IMR-90 (cell line): ENCODE data around the gene LMO2.

ENCODE experiments used
- CEBPB ChIP-seq: IDR thresholded peaks from 2 replicates; pipeline ENCODE4 v1.6.1; 2012; ENCODE audit warnings: low read depth, low read length, improper control_type of control experiment
- CHD1 ChIP-seq: IDR thresholded peaks from 2 replicates; pipeline ENCODE4 v1.6.1; 2012; ENCODE audit warnings: low read depth, low read length, improper control_type of control experiment
- CTCF ChIP-seq: conservative IDR thresholded peaks from 2 replicates; pipeline ENCODE4 v1.5.1; 2012; ENCODE audit warnings: mild to moderate bottlenecking, low read depth, low read length, improper control_type of control experiment
- ELK1 ChIP-seq: fragments of 150-350 bp; IDR thresholded peaks from 2 replicates; pipeline ENCODE4 v1.6.1; 2016; ENCODE audit warnings: low read depth, mild to moderate bottlenecking, low read length, moderate library complexity, borderline replicate concordance
- FOS ChIP-seq: fragments of 150-350 bp; IDR thresholded peaks from 2 replicates; pipeline ENCODE4 v1.6.1; 2016; ENCODE audit warnings: low read depth, low read length
- MXI1 ChIP-seq: IDR thresholded peaks from 2 replicates; pipeline ENCODE4 v1.6.1; 2012; ENCODE audit warnings: low read depth, mild to moderate bottlenecking, low read length, moderate library complexity, borderline replicate concordance
- NFE2L2 ChIP-seq: fragments of 150-350 bp; IDR thresholded peaks from 2 replicates; pipeline ENCODE4 v1.6.1; 2016; ENCODE audit warnings: low read depth, mild to moderate bottlenecking, low read length
- POLR2A ChIP-seq: IDR thresholded peaks from 2 replicates; pipeline ENCODE4 v1.6.1; 2012; ENCODE audit warnings: mild to moderate bottlenecking, low read depth, low read length
- RAD21 ChIP-seq: IDR thresholded peaks from 2 replicates; pipeline ENCODE4 v1.6.1; 2012; ENCODE audit warnings: low read length, improper control_type of control experiment
- RCOR1 ChIP-seq: IDR thresholded peaks from 2 replicates; pipeline ENCODE4 v1.6.1; 2012; ENCODE audit warnings: mild to moderate bottlenecking, low read length, improper control_type of control experiment; ENCODE audit not compliant: insufficient replicate concordance
- RFX5 ChIP-seq: IDR thresholded peaks from 2 replicates; pipeline ENCODE4 v1.8.0; 2012; ENCODE audit warnings: low read depth, mild to moderate bottlenecking, low read length, moderate library complexity
- USF2 ChIP-seq: fragments of 150-350 bp; IDR thresholded peaks from 2 replicates; pipeline ENCODE4 v1.6.1; 2017; ENCODE audit warnings: mild to moderate bottlenecking, antibody characterized with exemption, low read length, low read depth

GRCh38 chr11:33889296-33889695, 2.6 kb downstream of the LMO2 start:
- TF ChIP-seq POLR2A, result no peak
- no peak for TF ChIP-seq CTCF
- TF ChIP-seq FOS, result no peak
- no peak for TF ChIP-seq RCOR1
- no peak for TF ChIP-seq CEBPB
- TF ChIP-seq MXI1, result no peak
- no peak for TF ChIP-seq NFE2L2
- TF ChIP-seq CHD1, result no peak
- TF ChIP-seq USF2, result no peak
- TF ChIP-seq RAD21, result no peak
- no peak for TF ChIP-seq ELK1
- no peak for TF ChIP-seq RFX5
